SK-N-SH treated with all-trans-retinoic acid at 6 μM for 48 hours (cell line): ENCODE results near the gene SPG7.

ENCODE experiments used
- ARNTL ChIP-seq: fragments of 450-650 bp; formaldehyde crosslinking; IDR thresholded peaks from 2 replicates; pipeline ENCODE4 v1.5.0; 2020; ENCODE audit warnings: low read depth, mild to moderate bottlenecking, moderate library complexity, borderline replicate concordance
- CREB5 ChIP-seq: fragments of 250-450 bp; sonication (Bioruptor Pico); IDR thresholded peaks from 2 replicates; pipeline ENCODE4 v1.5.1; 2020; ENCODE audit warnings: low read depth, mild to moderate bottlenecking, moderate library complexity
- CSDC2 ChIP-seq: fragments of 250-450 bp; sonication (Bioruptor Pico); IDR thresholded peaks from 2 replicates; pipeline ENCODE4 v1.5.0; 2020; ENCODE audit warnings: mild to moderate bottlenecking, moderate library complexity
- OSR1 ChIP-seq: fragments of 250-450 bp; sonication (Bioruptor Pico); IDR thresholded peaks from 2 replicates; pipeline ENCODE4 v1.8.0; 2022; ENCODE audit warnings: moderate library complexity, mild to moderate bottlenecking, inconsistent platforms
- PATZ1 ChIP-seq: fragments of 250-450 bp; sonication (Bioruptor Pico); IDR thresholded peaks from 2 replicates; pipeline ENCODE4 v1.8.0; 2020; ENCODE audit warnings: mild to moderate bottlenecking, moderate library complexity, borderline replicate concordance
- RARB ChIP-seq: fragments of 250-450 bp; sonication (Bioruptor Pico); IDR thresholded peaks from 2 replicates; pipeline ENCODE4 v1.8.0; 2021; ENCODE audit warnings: mild to moderate bottlenecking, moderate library complexity
- SNAI2 ChIP-seq: fragments of 250-450 bp; sonication (Bioruptor Pico); IDR thresholded peaks from 2 replicates; pipeline ENCODE4 v1.5.0; 2020; ENCODE audit warnings: mild to moderate bottlenecking, moderate library complexity
- TOX ChIP-seq: fragments of 250-450 bp; sonication (Bioruptor Pico); IDR thresholded peaks from 2 replicates; pipeline ENCODE4 v1.8.0; 2021; ENCODE audit warnings: mild to moderate bottlenecking, moderate library complexity, borderline replicate concordance
- ZFP30 ChIP-seq: fragments of 450-650 bp; formaldehyde crosslinking; IDR thresholded peaks from 2 replicates; pipeline ENCODE4 v1.5.0; 2022; ENCODE audit warnings: mild to moderate bottlenecking, moderate library complexity
- TF ChIP-seq, protein P1 (sequence below): fragments of 250-450 bp; sonication (Bioruptor Pico); IDR thresholded peaks from 2 replicates; pipeline ENCODE4 v1.8.0; 2021; ENCODE audit warnings: low read depth, mild to moderate bottlenecking, moderate library complexity, borderline replicate concordance

- TF ChIP-seq CSDC2 (CRISPR knock-in tag) (no peak), SNAI2 (CRISPR knock-in tag) (no peak), CREB5 (CRISPR knock-in tag) (no peak), ARNTL (CRISPR knock-in tag) (no peak), TOX (no peak), RARB (CRISPR knock-in tag) (no peak), PATZ1 (no peak), OSR1 (CRISPR knock-in tag) (no peak), ZFP30 (CRISPR knock-in tag) (no peak)
- TF ChIP-seq, protein P1, sequence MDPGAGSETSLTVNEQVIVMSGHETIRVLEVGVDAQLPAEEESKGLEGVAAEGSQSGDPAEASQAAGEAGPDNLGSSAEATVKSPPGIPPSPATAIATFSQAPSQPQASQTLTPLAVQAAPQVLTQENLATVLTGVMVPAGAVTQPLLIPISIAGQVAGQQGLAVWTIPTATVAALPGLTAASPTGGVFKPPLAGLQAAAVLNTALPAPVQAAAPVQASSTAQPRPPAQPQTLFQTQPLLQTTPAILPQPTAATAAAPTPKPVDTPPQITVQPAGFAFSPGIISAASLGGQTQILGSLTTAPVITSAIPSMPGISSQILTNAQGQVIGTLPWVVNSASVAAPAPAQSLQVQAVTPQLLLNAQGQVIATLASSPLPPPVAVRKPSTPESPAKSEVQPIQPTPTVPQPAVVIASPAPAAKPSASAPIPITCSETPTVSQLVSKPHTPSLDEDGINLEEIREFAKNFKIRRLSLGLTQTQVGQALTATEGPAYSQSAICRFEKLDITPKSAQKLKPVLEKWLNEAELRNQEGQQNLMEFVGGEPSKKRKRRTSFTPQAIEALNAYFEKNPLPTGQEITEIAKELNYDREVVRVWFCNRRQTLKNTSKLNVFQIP (CRISPR knock-in tag) = no peak
These were observed 41.3 kb upstream of the SPG7 start for GRCh38 chr16:89466920-89467319.
